Measurements from ENCODE around the gene GAB4. TPM values are rescaled to one million over a fixed set of nuclear protein-coding genes. Genes with fewer than 3 reads are reported as not detected.

Gene GAB4
- total and polyA plus RNA-seq, 2 donors (not counting 1 experiment from before 2014, with no cell fraction given): not detected

DNA sequence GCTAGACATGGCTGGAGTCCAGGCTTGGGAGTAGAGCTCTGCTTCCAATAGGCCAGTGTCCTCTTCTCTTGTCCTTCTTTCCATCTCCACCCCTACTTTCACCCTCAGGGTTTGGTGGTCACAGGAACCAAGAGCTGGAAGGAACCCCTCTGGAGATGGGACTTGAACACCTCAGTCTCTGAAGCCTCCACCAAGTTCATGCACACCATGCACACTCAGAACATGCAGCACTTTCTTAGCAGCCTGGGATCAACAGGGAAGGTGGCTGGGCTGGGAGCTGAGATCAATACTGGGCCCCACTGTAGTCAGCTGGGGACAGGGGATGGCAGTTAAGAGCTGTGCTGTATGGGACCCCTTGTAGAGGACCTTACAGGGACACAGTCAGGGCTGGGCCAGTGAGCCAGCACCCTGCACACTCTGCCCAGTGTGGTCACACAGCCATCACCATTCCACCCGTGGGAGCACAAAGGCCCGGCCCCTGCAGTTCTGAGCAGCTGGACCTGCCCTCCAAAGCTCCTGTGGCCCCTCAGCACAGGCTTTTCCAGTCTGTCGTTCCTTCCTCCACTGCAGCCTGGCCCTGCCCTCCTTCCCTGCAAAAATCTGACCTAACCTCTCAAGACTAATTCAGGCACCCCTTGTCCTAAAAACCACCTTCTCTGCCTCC is 47.7 kb downstream of the GAB4 start:
- no peaks in the 10 kb centered on the region for H3K36me3 ChIP-seq (ENCODE audit: control insufficient read depth, insufficient read depth, low read length)
- H2AFZ ChIP-seq (ENCODE audit: low read length): no peak overlapping the region
- no peak overlapping the region for H3K4me3 ChIP-seq (replicated peaks in 1 of 4; ENCODE audit: control extremely low read depth in 1 of 4, insufficient read depth in 1 of 4, low read depth in 3 of 4, low read length in 4 of 4)
- no peaks in the 10 kb centered on the region for H3K4me1 ChIP-seq (ENCODE audit: control insufficient read depth, extremely low read depth, insufficient read depth, low read length)
- no peaks in the 10 kb centered on the region for H4K20me1 ChIP-seq (ENCODE audit: control insufficient read depth, extremely low read depth, insufficient read depth, low read length)
- no peaks in the 10 kb centered on the region for H3K27me3 ChIP-seq (ENCODE audit: control insufficient read depth, insufficient read depth, low read length)
- no peak overlapping the region for H3K27ac ChIP-seq (ENCODE audit: insufficient read depth, low read length)
- no peak for DNase-seq (ENCODE audit: low read depth in 2 of 2)
- no peak overlapping the region for H3K4me2 ChIP-seq (ENCODE audit: extremely low read depth, insufficient read depth, low read length)
- H3K9me3 ChIP-seq (ENCODE audit: control insufficient read depth, insufficient read depth, low read depth, low read length): no peaks in the 10 kb centered on the region
- no peak overlapping the region for H3K9ac ChIP-seq (ENCODE audit: insufficient read depth, low read length)
- TF ChIP-seq CTCF (conservative IDR thresholded peaks at IDR 0.05 in 1 of 2, IDR thresholded peaks at IDR 0.05 in 1 of 2; ENCODE audit: low read depth in 1 of 2, low read length in 2 of 2) (no peak), EZH2 (IDR thresholded peaks at IDR 0.05; ENCODE audit: low read length, missing control alignments) (no peak)
- no peaks in the 10 kb centered on the region for H3K79me2 ChIP-seq (ENCODE audit: control insufficient read depth, insufficient read depth, low read length)

DNA sequence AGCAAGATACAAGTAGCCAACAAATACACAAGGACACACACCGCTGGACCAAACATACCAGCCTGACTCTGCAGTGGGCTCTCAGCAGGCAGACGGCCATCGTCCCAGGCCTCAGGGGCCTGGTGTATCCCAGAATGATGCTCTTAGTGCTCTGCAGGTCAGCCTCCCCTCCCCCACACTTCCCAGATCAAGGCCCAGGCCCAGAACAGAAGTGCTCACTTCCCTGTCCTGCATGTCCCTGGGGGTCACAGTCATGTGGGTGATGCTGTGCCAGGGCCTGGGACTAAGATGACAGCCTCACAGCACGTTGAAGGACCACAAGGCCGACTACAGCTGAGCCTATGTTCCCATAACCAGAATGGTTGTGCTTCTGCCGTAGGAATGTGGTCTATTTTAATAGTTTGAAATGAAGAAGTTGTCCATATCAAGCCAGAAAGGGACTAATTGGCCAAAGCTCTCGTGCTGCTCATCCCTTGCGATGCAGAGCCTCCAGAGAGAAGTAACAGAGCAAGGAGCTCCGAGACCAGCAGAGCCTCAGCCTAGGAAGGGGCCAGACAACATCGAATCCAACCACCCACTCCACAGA is 48.6 kb downstream of the GAB4 start:
- H3K4me2 ChIP-seq (ENCODE audit: extremely low read depth, insufficient read depth, low read length): no peak overlapping the region
- no peaks in the 10 kb centered on the region for H3K4me1 ChIP-seq (ENCODE audit: control insufficient read depth, extremely low read depth, insufficient read depth, low read length)
- no peak for DNase-seq (ENCODE audit: low read depth in 2 of 2)
- H4K20me1 ChIP-seq (ENCODE audit: control insufficient read depth, extremely low read depth, insufficient read depth, low read length): no peaks in the 10 kb centered on the region
- no peak overlapping the region for H3K4me3 ChIP-seq (replicated peaks in 1 of 4; ENCODE audit: control extremely low read depth in 1 of 4, insufficient read depth in 1 of 4, low read depth in 3 of 4, low read length in 4 of 4)
- H3K9ac ChIP-seq (ENCODE audit: insufficient read depth, low read length): no peak overlapping the region
- H3K79me2 ChIP-seq (ENCODE audit: control insufficient read depth, insufficient read depth, low read length): no peaks in the 10 kb centered on the region
- H3K36me3 ChIP-seq (ENCODE audit: control insufficient read depth, insufficient read depth, low read length): no peaks in the 10 kb centered on the region
- no peaks in the 10 kb centered on the region for H3K27me3 ChIP-seq (ENCODE audit: control insufficient read depth, insufficient read depth, low read length)
- TF ChIP-seq EZH2 (IDR thresholded peaks at IDR 0.05; ENCODE audit: low read length, missing control alignments) (no peak), CTCF (conservative IDR thresholded peaks at IDR 0.05 in 1 of 2, IDR thresholded peaks at IDR 0.05 in 1 of 2; ENCODE audit: low read depth in 1 of 2, low read length in 2 of 2) (no peak)
- no peaks in the 10 kb centered on the region for H3K9me3 ChIP-seq (ENCODE audit: control insufficient read depth, insufficient read depth, low read depth, low read length)
- H3K27ac ChIP-seq (ENCODE audit: insufficient read depth, low read length): no peak overlapping the region
- no peak overlapping the region for H2AFZ ChIP-seq (ENCODE audit: low read length)

GRCh38 chr22:16958475-16958874 is 49.5 kb downstream of the GAB4 start:
- H3K9me3 ChIP-seq (ENCODE audit: control insufficient read depth, insufficient read depth, low read depth, low read length): no peaks in the 10 kb centered on the region
- no peak for DNase-seq (ENCODE audit: low read depth in 2 of 2)

More at GRCh38 chr22:16958475-16958874, 49.5 kb downstream of the GAB4 start:
- H3K4me2 ChIP-seq (ENCODE audit: extremely low read depth, insufficient read depth, low read length): no peak overlapping the region
- no peak overlapping the region for H2AFZ ChIP-seq (ENCODE audit: low read length)
- no peak overlapping the region for H3K4me3 ChIP-seq (replicated peaks in 1 of 4; ENCODE audit: control extremely low read depth in 1 of 4, insufficient read depth in 1 of 4, low read depth in 3 of 4, low read length in 4 of 4)
- no peak overlapping the region for H3K9ac ChIP-seq (ENCODE audit: insufficient read depth, low read length)
- H4K20me1 ChIP-seq (ENCODE audit: control insufficient read depth, extremely low read depth, insufficient read depth, low read length): no peaks in the 10 kb centered on the region
- no peaks in the 10 kb centered on the region for H3K79me2 ChIP-seq (ENCODE audit: control insufficient read depth, insufficient read depth, low read length)
- no peaks in the 10 kb centered on the region for H3K27me3 ChIP-seq (ENCODE audit: control insufficient read depth, insufficient read depth, low read length)
- no peaks in the 10 kb centered on the region for H3K36me3 ChIP-seq (ENCODE audit: control insufficient read depth, insufficient read depth, low read length)
- no peak for TF ChIP-seq EZH2 (IDR thresholded peaks at IDR 0.05; ENCODE audit: low read length, missing control alignments)
- TF ChIP-seq CTCF (conservative IDR thresholded peaks at IDR 0.05 in 1 of 2, IDR thresholded peaks at IDR 0.05 in 1 of 2; ENCODE audit: low read depth in 1 of 2, low read length in 2 of 2): no peak
- H3K27ac ChIP-seq (ENCODE audit: insufficient read depth, low read length): no peak overlapping the region
- no peaks in the 10 kb centered on the region for H3K4me1 ChIP-seq (ENCODE audit: control insufficient read depth, extremely low read depth, insufficient read depth, low read length)

All from fibroblast of lung (primary cell).